ENCODE measurements around the gene CBFA2T3.

Gene CBFA2T3

DNA sequence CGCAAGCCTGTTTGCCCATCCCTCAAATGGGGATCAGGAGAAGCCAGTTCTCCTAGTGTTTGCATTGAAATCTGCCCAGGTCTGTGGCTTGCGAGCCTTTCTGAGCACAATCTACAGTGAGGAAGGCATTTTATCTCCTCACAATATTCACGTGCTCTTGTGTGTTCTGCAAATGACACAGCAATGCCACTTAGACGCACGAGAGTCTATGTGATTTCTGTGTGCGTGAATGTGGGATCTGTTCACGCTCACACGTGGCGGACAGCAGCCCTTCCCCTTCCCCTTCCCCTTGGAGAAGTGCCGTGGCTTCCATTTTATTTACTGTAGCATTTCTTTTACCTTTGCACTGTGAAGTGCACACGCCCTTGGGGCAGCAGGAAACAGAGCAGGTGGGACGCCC is 17.7 kb upstream of the CBFA2T3 start:
- Histone ChIP-seq H3K27me3 (ENCODE audit: control insufficient read depth, insufficient read depth, low read length) (no peaks in the 10 kb centered on the region), H3K9ac (no peak overlapping the region), H3K9me3 (ENCODE audit: control insufficient read depth, low read length) (no peaks in the 10 kb centered on the region), H3K79me2 (no peaks in the 10 kb centered on the region), H3K4me3 (ENCODE audit: low read depth, low read length) (no peak overlapping the region), H2AFZ (no peak overlapping the region), H3K4me1 (no peaks in the 10 kb centered on the region), H3K27ac (no peak overlapping the region), H3K36me3 (ENCODE audit: control insufficient read depth, insufficient read depth, low read length) (no peaks in the 10 kb centered on the region), H3K4me2 (ENCODE audit: low read length) (no peak overlapping the region)
- TF ChIP-seq, protein P1, sequence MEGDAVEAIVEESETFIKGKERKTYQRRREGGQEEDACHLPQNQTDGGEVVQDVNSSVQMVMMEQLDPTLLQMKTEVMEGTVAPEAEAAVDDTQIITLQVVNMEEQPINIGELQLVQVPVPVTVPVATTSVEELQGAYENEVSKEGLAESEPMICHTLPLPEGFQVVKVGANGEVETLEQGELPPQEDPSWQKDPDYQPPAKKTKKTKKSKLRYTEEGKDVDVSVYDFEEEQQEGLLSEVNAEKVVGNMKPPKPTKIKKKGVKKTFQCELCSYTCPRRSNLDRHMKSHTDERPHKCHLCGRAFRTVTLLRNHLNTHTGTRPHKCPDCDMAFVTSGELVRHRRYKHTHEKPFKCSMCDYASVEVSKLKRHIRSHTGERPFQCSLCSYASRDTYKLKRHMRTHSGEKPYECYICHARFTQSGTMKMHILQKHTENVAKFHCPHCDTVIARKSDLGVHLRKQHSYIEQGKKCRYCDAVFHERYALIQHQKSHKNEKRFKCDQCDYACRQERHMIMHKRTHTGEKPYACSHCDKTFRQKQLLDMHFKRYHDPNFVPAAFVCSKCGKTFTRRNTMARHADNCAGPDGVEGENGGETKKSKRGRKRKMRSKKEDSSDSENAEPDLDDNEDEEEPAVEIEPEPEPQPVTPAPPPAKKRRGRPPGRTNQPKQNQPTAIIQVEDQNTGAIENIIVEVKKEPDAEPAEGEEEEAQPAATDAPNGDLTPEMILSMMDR (IDR thresholded peaks at IDR 0.05): no peak

DNA sequence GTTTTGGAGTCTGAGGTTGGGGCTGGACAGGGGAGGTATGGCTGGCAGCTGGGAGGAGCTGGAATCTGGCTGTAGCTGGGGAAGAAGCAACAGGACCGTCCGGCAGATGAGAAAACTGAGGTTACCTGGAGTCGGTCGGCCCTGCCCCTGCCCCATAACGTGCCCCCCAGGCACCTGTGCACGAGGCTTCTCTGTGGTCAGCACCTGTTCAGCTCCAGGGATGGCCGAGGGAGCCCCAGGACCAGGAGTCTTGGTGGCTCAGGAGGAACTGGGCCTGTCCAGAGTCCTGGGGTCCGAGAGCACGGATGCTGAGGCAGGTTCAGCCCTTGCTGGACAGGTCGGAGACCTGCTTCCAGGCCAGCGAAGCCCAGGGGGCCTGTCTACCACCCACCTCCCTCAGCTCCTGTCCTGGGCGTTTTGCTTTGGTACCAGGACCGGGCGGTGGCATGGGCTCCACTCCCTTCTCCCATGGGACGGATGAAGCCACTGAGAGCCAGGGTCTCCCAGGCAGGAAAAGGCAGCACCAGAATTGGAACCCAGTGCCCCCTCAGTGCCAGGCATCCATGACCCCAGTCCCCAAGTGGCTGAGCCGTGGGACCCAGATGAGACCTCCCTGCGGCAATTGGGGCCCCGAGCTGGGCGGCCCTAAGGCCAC is 17.1 kb upstream of the CBFA2T3 start:
- H3K36me3 ChIP-seq (ENCODE audit: control insufficient read depth, insufficient read depth, low read length): no peaks in the 10 kb centered on the region
- no peaks in the 10 kb centered on the region for H3K27me3 ChIP-seq (ENCODE audit: control insufficient read depth, insufficient read depth, low read length)
- no peak overlapping the region for H3K27ac ChIP-seq
- TF ChIP-seq, protein P1 (IDR thresholded peaks at IDR 0.05): no peak
- no peak overlapping the region for H3K9ac ChIP-seq
- H3K4me3 ChIP-seq (ENCODE audit: low read depth, low read length): no peak overlapping the region
- H3K4me2 ChIP-seq (ENCODE audit: low read length): no peak overlapping the region
- no peaks in the 10 kb centered on the region for H3K79me2 ChIP-seq
- no peaks in the 10 kb centered on the region for H3K9me3 ChIP-seq (ENCODE audit: control insufficient read depth, low read length)
- no peaks in the 10 kb centered on the region for H3K4me1 ChIP-seq
- H2AFZ ChIP-seq: no peak overlapping the region

DNA sequence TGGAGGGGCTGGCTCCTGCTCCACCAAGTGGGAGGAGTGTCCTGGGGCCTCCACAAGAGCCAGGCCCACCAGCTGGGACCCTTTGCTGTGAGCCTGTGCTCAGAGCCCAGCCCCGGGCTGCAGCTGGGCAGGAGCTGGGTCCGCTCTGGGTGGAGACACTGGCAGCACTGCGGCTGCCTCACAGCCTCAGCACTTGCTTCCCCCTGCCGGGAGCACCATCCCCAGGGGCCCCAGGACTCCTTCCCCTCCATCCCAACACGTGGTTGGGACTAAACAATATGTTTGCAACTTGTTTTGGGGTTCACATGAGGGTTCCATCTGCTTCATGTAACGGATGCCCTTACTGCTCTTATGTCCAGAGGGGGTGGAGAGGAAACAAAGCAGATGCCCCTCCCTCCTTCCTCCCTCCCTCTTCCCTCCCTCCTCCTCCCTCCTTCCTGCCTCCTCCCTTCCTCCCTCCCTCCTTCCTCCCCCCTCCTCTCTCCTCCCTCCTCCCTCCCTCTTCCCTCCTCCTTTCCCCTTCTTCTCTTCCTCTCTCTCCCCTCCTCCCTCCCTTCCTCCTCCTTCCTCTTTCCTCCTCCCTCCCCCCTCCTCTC is 16.3 kb upstream of the CBFA2T3 start:
- Histone ChIP-seq H3K27ac (no peak overlapping the region), H3K79me2 (no peaks in the 10 kb centered on the region)
- TF ChIP-seq, protein P1 (IDR thresholded peaks at IDR 0.05): no peak

DNA sequence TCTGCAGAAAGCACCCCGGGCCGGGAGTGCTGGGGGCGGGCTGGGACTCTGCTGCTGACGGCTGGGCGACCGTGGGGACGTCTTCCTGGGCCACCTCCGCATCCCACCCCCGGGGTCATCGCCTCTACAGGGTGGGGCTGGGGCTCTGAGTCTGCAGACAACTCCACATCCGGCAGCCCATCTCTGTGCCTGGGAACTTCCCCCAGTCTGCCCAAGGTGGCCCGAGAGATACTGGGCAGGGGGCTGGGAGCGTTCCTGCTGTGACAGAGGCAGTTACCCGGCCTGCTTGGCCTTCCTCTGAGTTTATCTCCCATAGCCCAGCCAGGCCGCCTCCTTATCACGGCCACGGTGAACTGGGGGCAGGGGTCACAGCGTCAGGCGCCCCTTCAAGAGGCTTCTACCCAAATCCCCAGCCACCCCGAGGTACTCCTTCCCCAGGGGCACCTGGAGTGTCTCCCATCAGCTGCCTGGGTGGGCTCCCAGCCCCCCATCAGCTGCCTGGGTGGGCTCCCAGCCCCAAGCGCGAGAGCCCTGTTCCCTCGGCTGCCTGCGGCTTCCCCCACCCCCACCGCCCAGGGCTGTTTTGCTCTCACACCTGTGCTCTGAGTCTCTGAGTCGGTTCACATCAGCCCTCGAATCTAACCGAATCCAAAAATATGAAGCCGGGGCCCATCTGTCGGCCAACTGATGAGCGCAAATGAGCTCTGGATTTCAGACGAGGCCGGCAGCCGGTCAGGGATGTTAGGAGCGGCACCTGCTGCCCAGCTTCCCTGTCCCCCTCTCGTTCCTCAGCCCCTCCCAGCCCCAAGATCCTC is 15.6 kb upstream of the CBFA2T3 start:
- Histone ChIP-seq H2AFZ (no peak overlapping the region), H3K4me2 (ENCODE audit: low read length) (no peak overlapping the region), H3K79me2 (no peaks in the 10 kb centered on the region), H3K27ac (no peak overlapping the region), H3K4me3 (ENCODE audit: low read depth, low read length) (no peak overlapping the region), H3K4me1 (no peaks in the 10 kb centered on the region), H3K27me3 (ENCODE audit: control insufficient read depth, insufficient read depth, low read length) (no peaks in the 10 kb centered on the region), H3K9me3 (ENCODE audit: control insufficient read depth, low read length) (no peaks in the 10 kb centered on the region), H3K36me3 (ENCODE audit: control insufficient read depth, insufficient read depth, low read length) (no peaks in the 10 kb centered on the region), H3K9ac (no peak overlapping the region)
- TF ChIP-seq, protein P1 (IDR thresholded peaks at IDR 0.05): no peak

More for the DNA sequence above, 16.3 kb upstream of the CBFA2T3 start:
- Histone ChIP-seq H3K36me3 (ENCODE audit: control insufficient read depth, insufficient read depth, low read length) (no peaks in the 10 kb centered on the region), H3K4me2 (ENCODE audit: low read length) (no peak overlapping the region), H3K9ac (no peak overlapping the region), H3K4me1 (no peaks in the 10 kb centered on the region), H3K27me3 (ENCODE audit: control insufficient read depth, insufficient read depth, low read length) (no peaks in the 10 kb centered on the region), H3K9me3 (ENCODE audit: control insufficient read depth, low read length) (no peaks in the 10 kb centered on the region), H2AFZ (no peak overlapping the region), H3K4me3 (ENCODE audit: low read depth, low read length) (no peak overlapping the region)

Measured in parathyroid adenoma (tissue), 2 donors.